SH-SY5Y (cell line): Measurements from ENCODE around the gene IFT43.

Source experiments
- GATA2 ChIP-seq: IDR thresholded peaks from 2 replicates; pipeline ENCODE4 v1.6.1; 2011; ENCODE audit warnings: mild to moderate bottlenecking, low read depth, low read length
- GATA3 ChIP-seq: IDR thresholded peaks from 2 replicates; pipeline ENCODE4 v1.6.1; 2011; ENCODE audit warnings: low read depth, mild to moderate bottlenecking, low read length, moderate library complexity

DNA sequence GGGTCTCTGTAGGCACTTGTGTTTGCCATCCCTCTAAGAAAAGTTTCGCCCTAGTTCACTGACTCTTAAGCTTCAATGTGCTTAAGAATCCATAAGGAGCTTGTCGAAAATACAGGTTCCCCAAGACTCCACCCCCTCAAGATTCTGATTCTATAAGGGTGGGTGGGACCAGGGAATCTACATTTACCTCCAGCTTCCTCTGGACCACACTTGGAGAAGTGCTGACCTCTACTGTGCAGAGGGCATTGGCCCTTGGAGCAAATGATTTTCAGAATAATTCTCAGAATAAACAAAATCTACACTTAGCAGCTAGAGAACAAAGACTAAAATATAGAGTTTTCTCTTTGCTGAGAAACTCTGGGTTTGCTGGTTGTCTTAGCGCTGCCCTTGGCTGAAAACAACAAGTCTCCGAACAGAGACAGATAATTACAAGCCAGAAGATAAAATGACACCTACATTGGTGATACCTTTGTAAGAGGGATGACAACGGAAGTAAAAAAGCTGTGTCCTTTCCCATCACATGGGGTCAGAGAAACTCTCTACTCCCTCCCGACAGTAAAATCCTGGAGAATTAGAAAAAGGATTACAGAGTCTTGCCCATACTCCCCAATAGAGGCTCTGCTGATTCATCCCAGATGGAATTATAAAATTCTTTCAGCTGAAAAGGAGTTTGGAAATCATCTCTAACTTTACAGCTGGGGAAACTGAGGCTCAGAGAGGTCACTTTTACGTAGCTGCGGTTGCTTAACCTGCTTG, 8.6 kb upstream of the IFT43 start:
- TF ChIP-seq GATA3, result no peak
- TF ChIP-seq GATA2, result no peak
